H1 (cell line): ENCODE results near the gene CSF3.

Experiments used
- ASH2L ChIP-seq: fragments of 200-600, 300-600 bp; sonication (generic); IDR thresholded peaks from one replicate; pipeline ENCODE4 v1.7.1; 2017; ENCODE audit warnings: low read length
- ATF2 ChIP-seq: IDR thresholded peaks from 2 replicates; pipeline ENCODE4 v1.6.1; 2012; ENCODE audit warnings: low read length, inconsistent platforms
- CTCF ChIP-seq, 3 experiments: IDR thresholded peaks; 1 replicate in 2 of 3; 2 replicates in 1 of 3; pipeline versions ENCODE4 v1.5.1 to v1.6.1; 2011; ENCODE audit warnings: low read length in 3 of 3, mild to moderate bottlenecking in 3 of 3, inconsistent platforms in 2 of 3, low read depth in 1 of 3, moderate library complexity in 1 of 3; ENCODE audit not compliant: insufficient read depth in 1 of 3; ENCODE audit errors: control extremely low read depth in 1 of 3
- JUN ChIP-seq: IDR thresholded peaks from 2 replicates; pipeline ENCODE4 v1.6.1; 2011; ENCODE audit warnings: low read depth, mild to moderate bottlenecking, improper control_type of control experiment, low read length
- JUND ChIP-seq: IDR thresholded peaks from 2 replicates; pipeline ENCODE4 v1.6.1; 2011; ENCODE audit warnings: mild to moderate bottlenecking, improper control_type of control experiment, low read length
- POLR2A ChIP-seq, 2 experiments: IDR thresholded peaks; 1 replicate in 1 of 2; 2 replicates in 1 of 2; pipeline ENCODE4 v1.6.1; 2011; ENCODE audit warnings: low read depth in 2 of 2, low read length in 2 of 2, mild to moderate bottlenecking in 2 of 2; ENCODE audit errors: control extremely low read depth in 1 of 2

- TF ChIP-seq ATF2 (no peak), JUN (no peak), POLR2A (IDR thresholded peaks at IDR 0.05; ENCODE audit: control extremely low read depth in 1 of 2, low read depth in 2 of 2, low read length in 2 of 2) (no peak), CTCF (IDR thresholded peaks at IDR 0.05; ENCODE audit: control extremely low read depth in 1 of 3, insufficient read depth in 1 of 3, low read depth in 1 of 3, low read length in 3 of 3) (peak; percentile 91 to 97 (median 96)), ASH2L (no peak), JUND (no peak)
Observed at GRCh38 chr17:40026816-40027613, 11.8 kb downstream of the CSF3 start.
